ENCODE results near the gene GAPVD1. TPM values are rescaled to one million over a fixed set of nuclear protein-coding genes. Genes with fewer than 3 reads are reported as not detected.

GAPVD1 gene
- total and polyA plus RNA-seq, 2 of the 13 experiments (the other 11 are each of a cell fraction or from before 2014, with no cell fraction given) = 11.1 to 33.2 TPM

GRCh38 chr9:125296843-125297372 lies 35.3 kb downstream of the GAPVD1 start (continued):
- TF ChIP-seq ZNF674 (CRISPR knock-in tag; IDR thresholded peaks at IDR 0.05; ENCODE audit: low read depth) (no peak), ZNF441 (CRISPR knock-in tag; IDR thresholded peaks at IDR 0.05; ENCODE audit: borderline replicate concordance) (no peak), ZNF264 (CRISPR knock-in tag; IDR thresholded peaks at IDR 0.05) (peak; percentile 92), CBX1 (IDR thresholded peaks at IDR 0.05; ENCODE audit: low read depth) (no peak), DDIT3 (CRISPR knock-in tag; IDR thresholded peaks at IDR 0.05) (no peak), ZNF512 (CRISPR knock-in tag; IDR thresholded peaks at IDR 0.05) (no peak), MTA3 (CRISPR knock-in tag; IDR thresholded peaks at IDR 0.05) (no peak), ELF1 (CRISPR knock-in tag; IDR thresholded peaks at IDR 0.05) (no peak), TCF12 (IDR thresholded peaks at IDR 0.05) (no peak), TCF12 (CRISPR knock-in tag; IDR thresholded peaks at IDR 0.05) (0 out of 2 replicates have a peak, but pooled peaks have one; percentile 60), DPF2 (CRISPR knock-in tag; IDR thresholded peaks at IDR 0.05; ENCODE audit: borderline replicate concordance, low read depth) (peak; percentile 78), STAT5B (CRISPR knock-in tag; IDR thresholded peaks at IDR 0.05) (no peak), ARID5B (CRISPR knock-in tag; IDR thresholded peaks at IDR 0.05) (peak; percentile 98), TIGD3 (CRISPR knock-in tag; IDR thresholded peaks at IDR 0.05; ENCODE audit: borderline replicate concordance) (no peak), EED (CRISPR knock-in tag; IDR thresholded peaks at IDR 0.05) (no peak), ZNF430 (CRISPR knock-in tag; IDR thresholded peaks at IDR 0.05) (no peak), CERS6 (CRISPR knock-in tag; IDR thresholded peaks at IDR 0.05) (no peak), BCL3 (CRISPR knock-in tag; IDR thresholded peaks at IDR 0.05) (no peak), ZFP37 (CRISPR knock-in tag; IDR thresholded peaks at IDR 0.05; ENCODE audit: borderline replicate concordance) (no peak), BHLHE40 (IDR thresholded peaks at IDR 0.05; ENCODE audit: low read length) (no peak), ZNF850 (CRISPR knock-in tag; conservative IDR thresholded peaks at IDR 0.05) (no peak)
